Brain microvascular endothelial cell (primary cell): Measurements from ENCODE around the gene SNX3.

Source experiments
- DNase-seq: peaks from one replicate; pipeline ENCODE4 v3.0.0-alpha.2; 2020
- H3K27ac ChIP-seq: fragments of 250-450 bp; sonication (Bioruptor Pico); 2 replicates; pipeline ENCODE4 v1.5.1; 2020; ENCODE audit warnings: mild to moderate bottlenecking, moderate library complexity
- H3K27me3 ChIP-seq: fragments of 250-450 bp; sonication (Bioruptor Pico); replicated peaks from 2 replicates; pipeline ENCODE4 v1.5.1; 2020; ENCODE audit warnings: mild to moderate bottlenecking
- H3K36me3 ChIP-seq: fragments of 250-450 bp; sonication (Bioruptor Pico); replicated peaks from 2 replicates; pipeline ENCODE4 v1.5.1; 2020; ENCODE audit warnings: mild to moderate bottlenecking
- H3K4me3 ChIP-seq: 2 replicates; pipeline ENCODE4 v1.5.1; 2011; ENCODE audit warnings: low read depth, mild to moderate bottlenecking, control low read depth, low read length, moderate library complexity
- CTCF ChIP-seq: IDR thresholded peaks from 2 replicates; pipeline ENCODE4 v1.5.1; 2011; ENCODE audit warnings: low read depth, mild to moderate bottlenecking, moderate library complexity, low read length, control low read depth, inconsistent platforms; ENCODE audit errors: missing control alignments
- in situ Hi-C: cut with HindIII; loops from 2 replicates; pipeline ENCODE4 v1.10.0; 2017; ENCODE audit warnings: low sequenced_read_pairs, low pct_ligation_motif_present

SNX3 gene

GRCh38 chr6:108198761-108199498 lies 61.9 kb downstream of the SNX3 start:
- no peaks in the 10 kb centered on the region for H3K36me3 ChIP-seq
- H3K27me3 ChIP-seq, result no peaks in the 10 kb centered on the region
- no peak overlapping the region for H3K4me3 ChIP-seq
- no peak overlapping the region for H3K27ac ChIP-seq
- in situ Hi-C loops, result no loop called here
- no peak for DNase-seq
- TF ChIP-seq CTCF, result no peak

GRCh38 chr6:108195209-108195608 lies 65.6 kb downstream of the SNX3 start:
- H3K27me3 ChIP-seq, result no peaks in the 10 kb centered on the region
- no peaks in the 10 kb centered on the region for H3K36me3 ChIP-seq
- in situ Hi-C loops, result no loop called here
- H3K4me3 ChIP-seq, result no peak overlapping the region
- no peak for DNase-seq
- H3K27ac ChIP-seq, result no peak overlapping the region
- TF ChIP-seq CTCF, result no peak

- no peak for TF ChIP-seq CTCF
- Histone ChIP-seq H3K27ac (no peak overlapping the region), H3K27me3 (no peaks in the 10 kb centered on the region), H3K36me3 (no peaks in the 10 kb centered on the region), H3K4me3 (no peak overlapping the region)
- in situ Hi-C loops, result no loop called here
- no peak for DNase-seq
Measured at GRCh38 chr6:108194503-108194902, 66.3 kb downstream of the SNX3 start.

- no peak for DNase-seq
- TF ChIP-seq CTCF, result no peak
- H3K36me3 ChIP-seq, result no peaks in the 10 kb centered on the region
- no peak overlapping the region for H3K4me3 ChIP-seq
- in situ Hi-C loops, result no loop called here
- peaks cover 2% of the 10 kb centered on the region for H3K27me3 ChIP-seq
- H3K27ac ChIP-seq, result no peak overlapping the region
Measured at GRCh38 chr6:108193835-108194234, 67.0 kb downstream of the SNX3 start.

- no peak overlapping the region for H3K4me3 ChIP-seq
- peaks cover 2% of the 10 kb centered on the region for H3K27me3 ChIP-seq
- no peak for DNase-seq
- no peak for TF ChIP-seq CTCF
- no peaks in the 10 kb centered on the region for H3K36me3 ChIP-seq
- no peak overlapping the region for H3K27ac ChIP-seq
- in situ Hi-C loops, result no loop called here
Measured at GRCh38 chr6:108193131-108193530, 67.7 kb downstream of the SNX3 start.

- DNase-seq, result no peak
- TF ChIP-seq CTCF, result no peak
- H3K4me3 ChIP-seq, result no peak overlapping the region
- in situ Hi-C loops, result no loop called here
- peaks cover 7% of the 10 kb centered on the region for H3K27me3 ChIP-seq
- no peaks in the 10 kb centered on the region for H3K36me3 ChIP-seq
- no peak overlapping the region for H3K27ac ChIP-seq
Measured at GRCh38 chr6:108187519-108187918, 73.3 kb downstream of the SNX3 start.
